SU-DHL-6 (cell line): ENCODE data around the gene MTG1.

Experiments used
- CTCF ChIP-seq: fragments of 200-600 bp; sonication (generic); IDR thresholded peaks from one replicate; pipeline ENCODE4 v1.5.1; 2017; ENCODE audit warnings: antibody characterized with exemption, mild to moderate bottlenecking, low read length, moderate library complexity; ENCODE audit not compliant: insufficient read depth, poor library complexity, severe bottlenecking
- EZH2phosphoT487 ChIP-seq: fragments of 200-600 bp; sonication (generic), shearing (Covaris generic); conservative IDR thresholded peaks from 2 replicates; pipeline ENCODE4 v1.6.1; 2018; ENCODE audit warnings: mild to moderate bottlenecking, antibody characterized with exemption, low read length, moderate library complexity, mixed read lengths

GRCh38 chr10:133411523-133412380 is 17.8 kb downstream of the MTG1 start:
- TF ChIP-seq CTCF: no peak
- no peak for TF ChIP-seq EZH2phosphoT487
